GM04503 (cell line): ENCODE measurements around the gene DYRK3.

Experiments used
- DNase-seq: peaks from one replicate; pipeline ENCODE4 v3.0.0-alpha.2; 2012; ENCODE audit warnings: low read depth

Gene DYRK3

DNA sequence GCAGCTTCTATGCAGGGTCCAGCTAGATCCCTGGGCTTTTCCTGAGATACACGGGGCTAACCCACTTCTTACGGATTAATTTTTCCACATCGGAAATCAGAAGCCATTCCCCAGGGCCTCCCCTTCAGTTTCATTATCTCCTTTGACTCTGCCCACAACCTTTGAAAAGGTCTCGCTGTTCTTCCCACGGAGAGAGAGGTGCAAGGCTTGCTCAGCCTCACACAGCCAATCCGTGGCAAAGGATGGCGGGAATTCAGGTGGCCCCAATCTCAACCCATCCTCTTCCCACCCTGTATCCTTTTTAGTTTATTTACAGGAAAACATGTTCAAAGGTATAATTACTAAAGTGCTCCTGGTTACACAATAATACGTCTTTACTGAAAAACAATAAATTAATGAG, 48.7 kb downstream of the DYRK3 start:
- no peak for DNase-seq

DNA sequence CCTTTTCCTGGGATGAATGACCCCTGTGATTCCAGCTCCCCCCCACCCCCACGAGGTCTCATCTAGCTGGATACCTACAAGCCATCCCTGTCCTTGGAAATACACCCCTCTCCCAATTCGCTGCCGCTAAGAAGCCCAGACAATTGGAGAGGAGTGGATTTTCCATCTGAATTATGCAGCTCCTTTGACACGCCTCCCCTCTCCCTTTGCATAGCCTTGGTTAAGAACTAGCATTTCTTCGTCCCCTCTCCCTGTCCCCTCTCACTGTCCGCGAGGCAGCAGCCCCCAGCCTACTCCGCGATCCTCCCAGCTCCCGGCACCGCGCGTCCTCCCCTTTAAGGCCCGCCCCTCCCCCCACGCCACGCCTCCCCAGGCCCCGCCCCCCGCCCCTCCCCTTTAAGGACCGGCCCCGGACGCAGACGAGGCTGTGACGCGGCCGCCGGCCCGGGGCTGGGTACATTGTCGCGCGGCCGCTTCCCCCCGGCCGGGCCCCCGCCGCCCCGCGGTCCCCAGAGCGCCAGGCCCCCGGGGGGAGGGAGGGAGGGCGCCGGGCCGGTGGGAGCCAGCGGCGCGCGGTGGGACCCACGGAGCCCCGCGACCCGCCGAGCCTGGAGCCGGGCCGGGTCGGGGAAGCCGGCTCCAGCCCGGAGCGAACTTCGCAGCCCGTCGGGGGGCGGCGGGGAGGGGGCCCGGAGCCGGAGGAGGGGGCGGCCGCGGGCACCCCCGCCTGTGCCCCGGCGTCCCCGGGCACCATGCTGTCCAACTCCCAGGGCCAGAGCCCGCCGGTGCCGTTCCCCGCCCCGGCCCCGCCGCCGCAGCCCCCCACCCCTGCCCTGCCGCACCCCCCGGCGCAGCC, 49.4 kb downstream of the DYRK3 start, which contains the start of gene MAPKAPK2:
TSS of gene MAPKAPK2 (plus strand) at position 428 of the 856 bp plus-strand sequence. CDS start at position 753, 325 bp downstream.
- no peak for DNase-seq

DNA sequence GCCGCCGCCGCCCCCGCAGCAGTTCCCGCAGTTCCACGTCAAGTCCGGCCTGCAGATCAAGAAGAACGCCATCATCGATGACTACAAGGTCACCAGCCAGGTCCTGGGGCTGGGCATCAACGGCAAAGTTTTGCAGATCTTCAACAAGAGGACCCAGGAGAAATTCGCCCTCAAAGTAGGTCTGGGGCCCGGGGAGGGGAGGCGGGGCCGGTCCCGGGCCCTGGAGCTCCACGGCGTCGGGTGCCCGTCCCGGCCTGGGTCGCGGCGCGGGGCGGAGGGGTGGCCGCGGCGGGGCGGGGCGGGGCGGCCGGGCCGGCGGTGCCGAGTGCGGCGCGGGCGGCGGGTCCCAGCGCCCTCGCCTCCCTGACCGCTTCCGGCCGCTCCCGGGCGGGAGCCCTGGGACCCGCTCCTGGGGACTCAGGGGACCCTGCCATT, 50.0 kb downstream of the DYRK3 start:
- DNase-seq, result no peak

DNA sequence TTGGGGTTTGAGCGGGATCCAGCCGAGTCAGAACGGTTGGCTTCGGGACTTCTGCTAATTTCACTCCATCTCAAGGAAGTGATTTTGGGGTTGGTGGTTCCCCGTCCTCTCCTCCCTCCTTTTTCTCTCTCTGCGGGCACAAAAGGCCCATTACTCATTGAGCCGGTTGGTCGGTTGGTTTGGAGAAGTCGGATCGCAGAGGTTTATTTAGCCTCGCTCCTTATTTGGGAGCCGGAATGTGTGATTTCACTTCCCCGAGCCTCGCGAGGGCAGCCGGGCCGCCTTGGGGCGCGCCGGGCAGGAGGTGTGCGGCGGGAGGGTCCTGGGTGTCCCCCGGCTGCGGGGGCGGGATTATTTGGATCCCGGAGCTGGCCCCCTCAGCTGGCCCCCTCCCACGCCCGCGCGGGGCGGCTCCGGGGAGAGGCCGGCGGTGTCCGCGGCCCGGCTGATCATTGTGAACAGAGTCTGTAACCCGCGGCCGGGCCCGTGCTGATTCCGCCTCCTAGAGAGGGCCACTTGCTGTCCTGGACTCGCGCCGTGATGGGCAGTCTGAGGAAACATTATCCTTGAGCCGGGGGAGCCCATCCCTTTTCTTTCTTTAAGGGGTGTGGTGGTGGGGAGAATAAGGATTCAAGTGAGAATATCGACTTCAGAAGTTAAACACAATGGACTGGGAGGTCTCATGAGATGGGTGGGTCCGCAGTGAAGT, 50.6 kb downstream of the DYRK3 start:
- peak; percentile 42 for DNase-seq

DNA sequence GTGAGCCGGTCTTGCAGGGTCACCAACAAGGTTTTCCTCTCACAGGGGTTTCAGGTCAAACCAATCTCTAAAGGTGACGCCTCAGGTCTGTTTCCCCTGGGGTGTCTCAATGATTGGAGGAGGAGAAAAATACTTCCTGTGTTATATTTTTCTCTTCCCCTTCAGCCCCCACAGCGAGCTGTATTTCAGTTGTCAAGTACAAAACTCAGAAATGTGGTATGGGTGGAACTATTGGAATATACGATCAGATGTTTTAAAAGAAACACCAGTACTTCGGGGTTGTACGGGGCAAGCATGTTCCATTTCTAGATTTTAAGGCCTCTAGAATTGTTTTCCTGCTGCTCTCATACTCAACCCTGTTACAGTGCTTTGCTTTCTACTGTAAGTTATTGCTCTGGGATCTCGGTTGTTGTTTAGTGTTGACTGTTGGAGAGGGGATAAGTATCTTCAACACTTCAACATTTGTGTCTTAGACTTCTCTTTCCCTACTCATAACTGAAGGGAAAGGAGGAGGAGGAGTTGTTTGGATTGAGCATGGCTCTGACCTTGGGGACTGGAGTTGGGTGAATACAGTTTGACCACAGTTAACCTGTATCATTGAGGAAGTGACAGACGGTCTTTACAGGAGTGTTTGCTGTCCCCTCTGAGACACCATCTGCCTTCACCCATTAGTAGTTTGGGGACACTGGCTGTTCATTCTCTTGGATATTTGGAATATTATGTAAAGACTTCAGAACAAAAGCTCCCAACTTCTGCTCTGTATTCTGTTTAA, 51.3 kb downstream of the DYRK3 start:
- no peak for DNase-seq

DNA sequence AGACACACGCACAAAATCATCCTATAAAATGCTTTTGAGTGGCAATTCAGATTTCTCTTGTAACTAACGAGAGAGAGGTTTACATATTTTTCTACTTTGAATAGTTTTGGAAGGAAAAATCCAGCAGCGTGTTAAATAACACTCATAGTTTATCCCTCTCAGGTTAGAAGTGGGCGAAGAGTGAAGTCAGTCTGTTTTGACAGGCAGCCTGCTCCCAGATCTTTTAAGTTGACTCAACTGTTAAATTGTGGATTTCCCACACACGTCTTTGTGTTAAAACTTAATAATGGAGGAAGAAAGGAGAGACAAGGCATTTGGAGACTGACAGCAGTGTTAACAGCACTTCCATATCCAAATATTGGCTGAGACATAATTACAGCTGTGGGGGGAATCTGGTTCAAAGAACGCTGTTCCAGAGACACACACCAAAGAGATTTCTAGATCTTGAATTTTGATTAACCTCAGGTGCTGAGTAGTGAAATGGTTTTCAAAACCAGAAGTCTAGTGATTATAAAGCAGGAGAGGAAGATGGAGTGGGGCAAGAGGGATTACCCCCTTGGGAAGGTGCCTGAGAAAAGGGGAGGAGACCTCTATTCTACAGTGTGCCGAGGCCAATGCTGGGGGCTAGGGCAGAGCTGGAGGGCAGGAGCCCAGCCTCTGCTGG, 52.0 kb downstream of the DYRK3 start:
- DNase-seq, result no peak

DNA sequence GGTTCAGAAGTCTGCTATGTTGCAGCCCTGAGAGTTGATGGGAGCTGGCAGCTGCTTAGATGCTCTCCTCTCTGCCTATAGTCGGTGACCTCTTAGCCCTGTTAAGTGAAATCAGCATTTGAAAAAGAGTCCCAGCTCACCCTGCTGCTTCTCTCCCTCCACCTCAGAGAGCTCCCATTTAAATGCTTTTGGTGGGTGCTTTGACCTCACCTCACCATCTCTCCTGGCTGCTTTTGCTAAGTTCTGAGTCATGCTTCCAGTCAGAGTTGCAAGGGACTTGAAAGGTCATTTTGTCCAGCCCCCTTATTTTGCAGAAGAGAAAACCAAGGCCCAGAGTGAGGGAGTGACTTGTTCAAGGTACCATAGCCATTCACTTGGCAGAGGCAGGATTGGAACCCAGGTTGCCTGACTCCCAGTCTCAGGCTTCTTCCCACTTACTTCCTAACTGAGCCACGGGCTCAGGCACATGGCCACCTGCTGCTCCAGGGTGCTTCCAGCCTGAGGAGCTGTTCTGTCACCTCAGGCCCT, 52.6 kb downstream of the DYRK3 start:
- DNase-seq, result no peak

DNA sequence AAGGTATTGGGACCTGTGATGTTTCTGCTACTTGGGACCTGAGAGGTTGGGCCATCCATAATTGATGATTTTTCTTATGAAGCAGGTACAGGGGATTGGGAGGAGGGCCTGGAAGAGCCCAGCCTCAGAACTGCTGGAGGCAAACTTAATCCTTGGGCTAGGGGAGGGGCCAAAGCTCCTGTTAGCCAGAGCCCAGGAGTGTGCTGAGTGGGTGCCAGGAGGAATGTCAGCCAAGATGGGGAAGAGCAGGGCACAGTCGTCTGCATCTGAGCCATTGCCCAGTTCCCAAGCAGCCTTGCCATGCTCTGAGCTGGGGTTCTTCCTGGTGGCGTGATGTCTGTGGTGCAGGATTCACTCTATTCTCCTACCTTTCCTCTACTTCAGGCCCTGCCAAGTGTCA, 55.2 kb downstream of the DYRK3 start:
- no peak for DNase-seq

DNA sequence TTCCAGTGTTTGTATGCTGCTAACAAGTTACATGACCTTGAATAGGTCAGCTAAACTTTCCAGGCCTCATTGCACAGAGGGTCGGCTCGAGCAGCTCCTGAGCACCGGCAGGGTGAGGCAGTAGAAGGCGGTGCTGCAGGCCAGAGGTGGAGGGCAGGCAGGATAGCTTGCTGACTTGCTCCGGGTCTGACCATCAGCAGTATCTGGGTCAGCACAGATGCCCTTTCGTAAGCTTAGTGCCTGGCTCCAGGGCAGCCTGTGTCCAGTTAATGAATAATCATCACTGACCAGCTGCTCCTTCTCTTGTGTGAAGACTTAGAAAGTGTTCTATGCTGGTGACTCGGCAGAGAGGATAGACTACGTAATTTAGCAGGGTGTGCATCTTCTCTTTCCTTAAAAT, 56.3 kb downstream of the DYRK3 start:
- no peak for DNase-seq

DNA sequence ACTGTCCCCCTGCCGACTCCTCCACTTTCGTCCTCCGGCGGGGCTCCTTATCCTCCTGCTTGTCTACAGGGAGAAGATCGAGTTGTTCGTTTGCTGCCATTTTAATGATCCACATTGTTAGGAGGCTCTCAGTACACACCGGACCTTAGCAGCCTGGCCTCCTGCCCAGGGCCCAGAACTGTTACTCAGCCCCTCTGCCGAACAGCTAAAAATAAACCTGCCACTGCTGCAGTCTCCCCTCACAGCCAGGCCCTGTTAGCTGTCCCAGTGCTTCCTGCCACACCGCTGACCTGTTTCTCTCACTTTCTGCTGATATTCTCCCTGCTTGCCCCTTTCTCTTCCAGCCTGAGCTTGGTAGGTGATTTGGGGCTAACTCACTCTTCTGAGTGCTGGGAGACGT, 57.7 kb downstream of the DYRK3 start:
- DNase-seq, result no peak

DNA sequence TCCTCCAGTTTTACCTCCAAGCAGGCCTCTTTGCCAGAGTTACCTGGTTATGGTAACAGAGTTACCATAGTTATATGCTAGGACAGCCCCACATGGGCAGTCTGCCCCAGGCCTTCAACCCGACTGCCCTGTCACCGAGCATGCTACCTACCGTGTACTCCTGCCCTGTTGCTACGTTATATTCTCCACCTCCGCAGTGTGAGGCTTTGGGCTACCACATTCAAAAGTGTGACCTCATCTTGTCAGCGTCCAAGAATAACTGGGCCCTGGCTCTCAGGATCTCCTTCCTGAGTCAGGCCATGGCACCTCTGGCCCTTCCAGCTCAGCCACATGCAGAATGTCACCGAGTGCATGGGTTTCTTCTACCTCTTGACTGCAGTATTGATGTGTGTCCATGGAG, 58.3 kb downstream of the DYRK3 start:
- DNase-seq, result no peak

DNA sequence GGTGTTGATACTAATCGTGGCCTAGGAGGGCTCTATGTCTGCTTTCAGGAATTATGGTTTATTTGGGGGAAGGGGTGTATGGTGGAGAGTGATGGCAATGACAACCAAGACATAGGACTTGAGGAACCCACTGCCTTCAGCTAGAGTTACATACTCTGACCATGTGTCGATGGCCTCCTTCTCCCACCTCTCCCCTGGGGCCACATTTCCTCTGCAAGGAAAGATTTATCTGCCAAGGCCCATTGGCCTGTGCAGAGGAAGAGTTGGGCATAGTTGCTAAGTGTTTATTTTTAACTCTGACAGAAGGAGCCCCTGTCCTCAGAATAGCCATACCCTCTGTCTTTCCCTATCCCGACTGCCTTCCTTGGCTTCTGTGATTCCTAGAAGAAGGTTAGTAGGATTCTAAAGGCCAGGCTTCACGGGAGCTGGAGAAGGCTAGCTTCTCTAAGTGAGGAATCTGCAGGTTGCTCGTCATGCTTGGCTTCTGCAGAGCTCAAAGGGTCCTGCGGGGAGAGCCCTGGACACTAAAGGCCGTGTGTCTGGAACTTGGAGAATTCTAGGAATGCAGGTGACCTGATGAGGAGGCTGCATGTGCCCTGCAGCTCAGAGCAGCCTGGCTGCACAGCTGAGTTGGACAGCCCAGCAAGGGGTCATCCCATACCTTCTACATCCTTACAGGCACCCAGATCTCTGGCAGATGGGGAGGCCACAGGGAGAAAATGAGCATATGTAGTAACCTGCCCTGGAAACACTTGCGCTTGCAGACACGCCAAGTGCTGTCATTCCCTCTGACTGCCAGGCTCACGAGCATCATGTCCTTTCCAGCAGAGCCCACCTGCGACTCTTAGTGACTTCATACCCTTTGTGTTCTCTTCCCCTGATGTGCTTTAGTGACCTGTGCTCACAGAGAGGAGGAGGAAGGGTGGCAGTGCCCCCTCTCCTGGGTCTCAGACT, 59.1 kb downstream of the DYRK3 start:
- no peak for DNase-seq

DNA sequence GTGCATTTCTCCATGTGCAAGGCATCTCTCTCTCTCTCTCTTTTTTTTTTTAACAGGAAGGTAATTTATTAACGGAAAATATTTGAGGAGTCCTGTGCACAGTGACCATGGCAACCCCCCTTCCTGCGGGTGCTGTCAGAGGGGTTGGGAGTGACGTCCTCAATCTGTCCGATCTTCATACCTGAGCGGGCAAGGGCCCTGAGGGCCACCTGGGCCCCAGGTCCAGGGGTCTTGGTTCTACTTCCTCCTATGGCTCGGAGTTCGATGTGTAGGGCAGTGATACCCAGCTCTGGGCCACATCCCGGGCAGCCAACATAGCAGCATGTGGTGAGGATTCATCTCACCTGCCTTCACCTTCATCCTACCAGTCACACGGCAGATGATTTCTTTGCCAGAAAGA, 60.4 kb downstream of the DYRK3 start:
- no peak for DNase-seq

DNA sequence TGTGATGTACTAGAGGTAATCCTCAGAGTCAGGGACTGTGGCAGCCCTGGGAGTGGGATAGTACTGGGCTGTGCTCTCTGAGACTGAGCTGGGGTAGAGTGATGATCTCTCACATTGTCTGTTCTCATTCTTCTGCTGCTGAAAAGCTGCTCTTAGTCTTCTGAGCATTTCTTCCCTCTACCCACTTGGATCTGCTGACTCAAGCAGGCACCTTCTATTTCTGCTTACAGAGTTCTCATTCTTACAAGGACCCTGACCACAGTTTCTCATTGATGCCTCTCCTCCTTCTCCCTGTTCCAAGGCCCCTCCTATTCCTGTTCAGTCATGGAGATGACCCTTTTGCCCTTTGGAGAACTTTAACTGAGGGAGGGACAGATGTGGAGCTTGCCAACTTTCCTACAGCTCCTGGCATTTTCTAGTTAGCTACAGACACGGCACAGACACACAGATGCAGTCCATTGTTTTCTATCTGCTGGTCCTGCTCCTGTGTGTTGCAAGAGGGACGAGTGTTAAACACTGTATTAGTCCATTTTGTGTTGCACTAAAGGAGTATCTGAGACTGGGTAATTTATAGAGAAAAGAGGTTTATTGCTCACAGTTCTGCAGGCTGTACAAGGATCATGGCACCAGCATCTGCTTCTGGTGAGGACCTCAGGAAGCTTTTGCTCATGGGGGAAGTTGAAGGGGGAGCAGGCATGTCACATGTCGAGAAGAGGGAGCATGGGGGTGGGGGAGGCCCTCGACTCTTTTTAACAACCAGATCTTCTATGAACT, 61.7 kb downstream of the DYRK3 start:
- no peak for DNase-seq

DNA sequence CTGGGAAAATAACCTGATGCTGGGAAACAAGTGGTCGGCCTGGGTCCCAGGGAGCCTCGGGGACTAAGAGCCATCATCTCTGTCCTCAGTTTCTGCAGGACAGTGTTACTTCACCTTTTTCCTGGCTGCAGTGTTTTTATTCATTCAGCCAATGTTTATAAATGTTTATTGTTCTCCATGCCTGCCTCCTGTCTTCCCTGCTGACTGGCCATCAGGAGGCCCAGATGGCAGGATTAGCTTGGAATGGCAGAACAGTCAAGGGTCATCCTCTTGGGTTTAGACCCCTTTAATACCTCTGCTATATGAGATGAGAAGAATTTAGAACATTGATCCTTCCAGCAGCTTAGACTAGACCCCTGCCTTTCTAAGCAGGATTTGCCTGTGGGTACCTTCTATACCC, 62.7 kb downstream of the DYRK3 start:
- no peak for DNase-seq
